Measurements from ENCODE around the gene FOXK1.

FOXK1 gene

DNA sequence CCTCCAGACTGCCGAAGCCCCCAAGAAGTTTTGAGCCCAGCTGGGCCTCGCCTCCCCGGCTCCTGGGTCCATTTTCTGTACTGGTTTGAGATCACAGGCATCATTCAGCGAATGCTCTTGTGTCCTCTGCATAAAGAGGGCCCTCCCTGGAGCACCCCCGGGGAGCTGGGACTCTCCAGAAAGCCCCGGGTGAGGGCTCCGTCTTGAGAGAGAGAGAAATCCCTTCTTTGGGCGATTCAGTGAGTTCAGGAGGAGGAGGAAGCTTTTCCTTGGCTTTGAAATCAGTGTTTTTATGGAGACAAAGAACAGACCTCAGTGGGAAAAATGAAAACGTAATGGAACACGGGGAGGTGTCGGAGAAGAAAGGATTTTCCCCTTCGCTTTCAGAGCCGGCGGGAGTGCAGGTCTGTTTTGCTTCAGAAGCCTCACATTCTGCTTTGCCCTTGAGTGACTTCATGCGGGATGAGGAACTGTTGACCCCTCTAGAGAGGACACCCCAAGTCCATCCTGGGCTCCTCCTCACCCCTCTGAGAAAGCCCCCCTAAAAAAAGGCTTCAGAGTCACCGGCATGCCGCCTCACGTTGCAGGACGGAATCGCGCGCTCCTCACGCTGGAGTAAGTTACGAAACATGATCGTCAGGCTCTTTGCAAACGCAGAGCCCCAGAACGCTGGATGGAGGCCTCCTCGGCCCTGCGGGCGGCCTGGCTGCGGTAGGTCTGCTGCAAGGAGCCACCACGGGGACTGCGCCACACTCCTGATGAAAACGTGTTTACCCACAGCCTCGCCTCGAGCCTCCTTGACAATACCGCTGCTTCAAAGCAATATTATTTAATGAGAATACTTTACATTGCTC, 84.8 kb downstream of the FOXK1 start:
- DNase-seq, result no peak

DNA sequence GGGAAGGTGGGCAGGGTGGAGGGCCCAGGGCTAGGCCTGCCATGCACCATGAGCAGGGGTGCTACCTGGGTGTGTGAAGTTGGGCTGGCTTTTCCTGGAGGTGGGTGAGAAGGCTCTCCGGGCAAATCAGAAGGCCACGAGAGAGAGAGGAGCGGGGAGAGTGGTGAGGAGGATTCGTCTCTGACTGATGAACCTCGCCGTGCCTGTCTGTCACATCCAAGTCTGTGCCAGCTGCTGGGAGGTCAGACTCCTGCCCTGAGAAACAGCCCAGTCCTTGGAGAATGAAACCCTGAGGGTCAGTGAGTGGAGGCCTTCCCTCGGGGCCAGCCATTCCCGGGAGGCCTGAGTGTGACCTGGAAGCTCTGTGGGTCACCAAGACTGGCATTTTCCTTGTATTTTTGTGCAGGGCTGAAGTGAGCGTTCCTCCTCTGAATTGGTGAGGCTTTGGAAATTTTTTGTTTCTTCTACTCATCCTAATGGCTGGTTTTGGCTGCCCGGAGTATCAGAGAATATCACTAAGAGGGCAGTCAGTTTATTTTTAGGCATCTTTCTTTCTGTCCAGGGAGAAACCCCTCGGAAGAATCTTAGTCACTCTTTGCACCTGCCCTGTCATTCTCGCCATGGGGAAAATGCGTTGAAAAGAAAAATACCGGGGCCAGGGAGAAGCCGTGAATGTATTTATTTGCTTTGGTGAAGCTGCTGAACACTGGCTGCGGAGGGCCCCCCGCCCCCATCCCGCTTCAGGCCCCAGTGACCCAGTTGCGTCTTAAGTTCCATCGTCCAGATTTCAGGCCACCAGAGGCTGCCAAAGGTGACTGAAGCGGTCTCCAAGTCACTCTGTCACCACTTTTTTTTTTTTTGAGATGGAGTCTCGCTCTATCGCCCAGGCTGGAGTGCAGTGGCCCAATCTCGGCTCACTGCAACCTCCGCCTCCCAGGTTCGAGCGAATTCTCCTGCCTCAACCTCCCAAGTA, 86.8 kb downstream of the FOXK1 start:
- DNase-seq, result no peak

DNA sequence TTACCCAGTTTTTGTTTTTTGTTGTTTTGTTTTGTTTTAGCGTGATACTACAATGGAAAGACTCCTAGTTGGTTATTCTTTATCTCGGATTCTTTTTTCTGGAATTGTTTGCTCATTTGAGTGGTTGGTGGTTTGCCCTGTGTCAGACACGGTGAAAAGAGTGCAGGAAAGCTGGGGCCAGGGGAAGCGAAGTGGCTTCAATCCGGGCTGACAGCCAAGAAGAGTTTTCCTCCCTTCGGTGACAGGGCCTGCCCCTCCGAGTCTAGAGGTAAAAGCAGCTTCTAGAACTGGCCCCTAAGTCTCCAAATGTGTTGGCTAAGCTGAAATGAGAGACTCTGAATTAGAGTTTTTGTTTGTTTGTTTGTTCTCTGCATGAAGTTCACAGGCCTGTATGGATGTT, 87.7 kb downstream of the FOXK1 start:
- no peak for DNase-seq

DNA sequence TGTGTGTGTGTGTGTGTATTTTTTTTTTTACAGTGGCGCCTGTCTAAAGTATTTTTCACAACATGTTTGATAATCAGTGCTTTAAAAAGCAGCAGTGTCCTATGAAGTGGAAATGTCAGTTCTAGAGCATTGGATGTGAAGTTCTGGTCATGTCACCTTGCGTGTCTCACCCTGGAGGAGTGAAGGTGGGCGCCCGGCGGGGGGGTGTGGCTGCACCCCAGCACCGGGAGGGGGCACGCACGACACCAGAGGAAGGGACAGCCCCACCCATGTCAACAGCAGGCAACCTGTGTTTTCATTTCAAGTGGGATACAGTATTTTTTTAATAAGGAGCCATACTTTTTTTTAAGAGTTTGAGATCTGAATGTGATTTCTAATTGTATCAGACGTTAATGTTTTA, 88.8 kb downstream of the FOXK1 start:
- DNase-seq, result no peak

DNA sequence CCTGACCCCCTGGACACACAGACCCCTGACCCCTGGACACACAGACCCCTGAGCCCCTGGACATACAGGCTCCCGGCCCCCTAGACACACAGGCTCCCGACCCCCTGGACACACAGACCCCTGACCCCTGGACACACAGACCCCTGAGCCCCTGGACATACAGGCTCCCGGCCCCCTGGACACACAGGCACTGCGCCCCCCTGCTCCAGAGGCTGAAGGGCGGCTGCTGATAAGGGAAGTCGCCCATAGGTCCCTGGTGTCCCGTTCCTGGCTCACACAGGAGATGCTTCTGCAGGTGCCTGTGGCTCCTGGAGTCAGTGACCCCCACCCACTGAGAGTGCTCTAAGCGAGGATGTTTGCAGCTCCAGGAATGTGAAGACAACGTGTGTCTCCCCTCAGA, 89.6 kb downstream of the FOXK1 start:
- no peak for DNase-seq

DNA sequence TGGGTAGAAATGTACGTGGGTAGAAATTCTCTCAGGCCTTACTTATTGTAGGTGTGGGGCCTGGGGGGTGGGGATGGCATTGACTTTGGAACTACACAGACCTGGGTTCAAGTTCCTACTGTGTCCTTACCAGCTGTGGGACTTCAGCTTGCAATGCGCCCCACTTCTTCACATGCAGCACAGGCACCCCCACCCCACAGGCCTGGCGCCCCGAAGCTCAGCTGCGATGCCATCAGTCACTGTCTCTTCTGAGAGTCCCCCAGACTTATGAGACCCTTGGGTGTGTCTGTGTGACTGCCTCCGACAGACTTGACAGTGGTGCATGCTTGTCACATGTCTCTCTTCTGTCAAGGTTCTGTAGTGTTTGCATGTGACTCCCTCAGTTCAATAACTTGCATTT, 90.2 kb downstream of the FOXK1 start:
- no peak for DNase-seq

DNA sequence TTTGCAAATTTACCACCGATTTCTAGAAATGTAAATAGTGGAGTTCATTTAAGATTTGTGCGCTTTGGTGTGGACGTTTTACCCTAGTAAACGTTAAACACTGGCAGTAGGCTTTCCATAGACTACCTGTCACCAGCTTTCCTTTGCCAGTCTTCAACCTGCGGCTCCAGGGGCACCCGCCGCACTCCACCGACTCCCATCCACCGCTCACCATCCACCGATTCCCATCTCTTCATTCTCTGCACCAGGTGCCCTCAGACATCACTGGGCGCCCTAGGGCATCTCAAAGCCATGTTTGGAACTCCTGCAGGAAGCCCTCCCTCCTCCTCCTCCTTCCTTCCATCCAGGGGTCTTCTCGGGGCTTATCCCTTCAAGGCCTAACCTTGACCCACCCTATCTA, 91.9 kb downstream of the FOXK1 start:
- no peak for DNase-seq

DNA sequence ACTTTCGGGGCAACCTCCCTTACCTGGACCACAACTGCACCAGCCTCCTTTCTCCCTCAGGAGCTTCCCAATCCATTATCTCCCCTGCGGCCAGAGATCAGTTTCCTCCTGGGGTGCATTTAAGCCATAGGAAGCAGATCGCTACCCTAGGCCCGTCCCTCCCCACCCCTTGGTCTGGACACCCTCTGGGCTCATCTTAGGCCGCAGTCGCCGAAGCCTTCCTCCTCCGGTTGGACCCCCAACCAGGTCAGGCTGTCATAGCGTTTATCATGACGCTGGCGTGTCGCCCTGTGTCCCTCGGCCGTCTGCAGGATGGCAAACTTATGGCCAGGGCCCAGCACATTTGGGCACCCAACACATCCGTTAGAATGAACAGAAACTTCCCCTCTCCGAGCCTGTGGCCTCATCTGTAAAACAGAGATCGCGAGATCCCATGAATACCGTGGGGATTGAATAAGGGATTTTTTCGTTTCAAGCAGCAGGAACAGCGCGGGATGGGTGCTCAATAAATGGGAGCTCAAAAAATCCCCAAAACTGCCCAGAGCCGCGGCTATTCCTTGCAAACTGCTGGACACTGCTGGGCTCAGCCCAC, 92.7 kb downstream of the FOXK1 start:
- peak; percentile 62 to 67 for DNase-seq

DNA sequence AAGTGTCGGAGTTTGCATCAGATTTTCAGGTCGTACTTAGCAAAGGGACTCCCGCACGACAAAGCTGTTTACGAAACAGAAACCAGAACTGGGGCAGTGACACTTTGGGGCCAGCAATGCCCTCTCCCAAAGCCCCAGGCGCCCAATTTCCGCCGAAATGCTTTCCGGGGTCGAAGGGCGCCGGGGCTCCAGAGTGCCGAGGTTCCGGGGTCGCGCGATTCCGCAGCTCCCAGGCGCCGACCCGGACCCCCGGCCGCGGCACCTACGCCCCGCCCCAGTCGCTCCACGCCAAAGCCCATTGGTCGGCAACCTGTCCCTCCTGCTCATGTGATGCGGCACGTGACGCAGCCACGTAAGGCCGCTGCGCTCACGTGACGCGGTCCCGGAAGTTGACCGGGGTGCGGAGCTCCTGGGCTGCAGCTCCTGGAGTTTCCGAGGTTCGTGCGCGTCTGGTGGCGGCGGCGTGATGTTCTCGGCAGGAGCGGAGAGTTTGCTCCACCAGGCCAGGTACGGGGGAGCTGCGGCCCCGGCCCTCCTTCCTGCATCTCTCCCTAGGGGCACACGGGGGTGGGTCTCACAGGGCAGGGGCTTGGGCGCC, 93.3 kb downstream of the FOXK1 start, which contains the start of gene AP5Z1:
Gene AP5Z1 (plus strand): TSS at position 374 of the 598 bp plus-strand sequence. CDS start 93 bp downstream, at position 467.
- peak; percentile 80 to 86 for DNase-seq

DNA sequence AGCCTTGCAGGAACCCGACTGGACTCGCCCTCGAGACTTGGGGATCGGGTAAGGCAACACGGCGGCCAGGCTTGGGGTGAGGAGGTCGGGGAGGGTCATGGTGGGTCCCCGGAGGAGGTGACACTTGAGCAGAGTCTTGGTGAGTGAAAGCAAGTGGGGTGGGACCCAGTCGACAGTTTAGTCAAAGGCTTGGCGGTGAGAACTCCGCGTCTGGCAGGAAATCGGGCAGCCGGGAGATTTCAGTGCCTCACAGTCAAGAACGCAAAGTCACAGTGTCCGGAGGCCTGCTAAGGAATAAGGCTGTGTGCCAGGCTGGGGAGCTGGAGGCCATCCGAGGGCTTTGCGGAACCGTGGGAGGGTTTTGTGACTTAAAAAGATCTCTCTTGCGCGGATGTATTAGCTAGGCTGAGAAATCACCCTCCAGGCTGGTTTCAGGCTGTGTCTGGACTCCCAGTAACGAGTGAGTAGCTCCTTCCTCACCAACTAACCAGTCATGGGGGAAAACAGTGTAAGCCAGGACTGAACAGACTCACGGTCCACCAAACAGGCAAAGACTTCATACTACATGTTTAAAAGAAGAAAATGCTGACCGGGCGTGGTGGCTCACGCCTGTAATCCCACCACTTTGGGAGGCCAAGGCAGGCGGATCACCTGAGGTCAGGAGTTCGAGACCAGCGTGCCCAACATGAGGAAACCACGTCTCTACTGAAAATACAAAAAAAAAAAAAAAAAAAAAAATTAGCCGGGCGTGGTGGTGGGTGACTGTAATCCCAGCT, 93.9 kb downstream of the FOXK1 start:
- peak; percentile 12 to 34 for DNase-seq

DNA sequence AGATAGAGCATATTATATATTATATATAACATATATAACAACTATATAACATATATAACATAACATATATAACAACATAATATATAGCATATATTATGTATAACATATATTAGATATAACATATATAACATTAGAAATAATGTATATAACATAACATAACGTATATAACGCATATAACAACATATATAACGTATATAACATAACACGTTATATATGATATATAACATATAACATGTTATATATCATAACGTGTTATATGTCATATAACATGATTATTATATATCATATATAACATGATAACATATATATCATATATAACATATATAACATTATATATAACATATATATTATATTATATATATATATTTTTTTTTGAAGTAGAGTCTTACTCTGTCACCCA, 97.0 kb downstream of the FOXK1 start:
- no peak for DNase-seq

DNA sequence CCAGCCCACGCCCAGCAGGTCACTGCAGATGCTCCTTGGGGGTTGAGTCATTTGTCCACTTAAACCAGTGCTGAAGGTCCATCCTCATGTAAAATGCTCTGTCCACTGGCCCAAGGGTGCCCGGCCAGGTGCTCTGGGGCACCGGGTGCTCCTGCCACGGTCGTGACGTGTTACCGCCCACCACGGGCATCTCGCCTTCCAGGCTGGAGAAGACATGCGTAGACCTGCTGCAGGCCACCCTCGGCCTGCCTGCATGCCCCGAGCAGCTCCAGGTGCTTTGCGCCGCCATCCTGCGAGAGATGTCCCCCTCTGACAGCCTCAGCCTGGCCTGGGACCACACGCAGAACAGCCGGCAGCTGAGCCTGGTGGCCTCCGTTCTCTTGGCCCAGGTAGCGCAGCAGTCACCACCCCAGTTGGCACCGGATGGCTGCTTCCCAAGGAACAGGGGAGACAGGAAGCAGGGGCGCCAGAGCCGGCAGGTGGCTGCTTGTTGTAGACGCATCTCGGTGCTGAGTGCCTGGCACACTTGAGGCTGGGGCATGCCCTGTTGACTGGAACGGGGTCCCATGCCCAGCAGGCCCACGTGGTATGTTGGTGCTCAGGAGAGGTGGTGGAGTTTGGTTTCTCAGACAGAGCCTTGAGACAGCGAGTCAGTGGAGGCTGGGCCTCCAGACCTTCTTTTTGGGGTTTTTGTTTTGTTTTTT, 99.4 kb downstream of the FOXK1 start:
- no peak for DNase-seq

DNA sequence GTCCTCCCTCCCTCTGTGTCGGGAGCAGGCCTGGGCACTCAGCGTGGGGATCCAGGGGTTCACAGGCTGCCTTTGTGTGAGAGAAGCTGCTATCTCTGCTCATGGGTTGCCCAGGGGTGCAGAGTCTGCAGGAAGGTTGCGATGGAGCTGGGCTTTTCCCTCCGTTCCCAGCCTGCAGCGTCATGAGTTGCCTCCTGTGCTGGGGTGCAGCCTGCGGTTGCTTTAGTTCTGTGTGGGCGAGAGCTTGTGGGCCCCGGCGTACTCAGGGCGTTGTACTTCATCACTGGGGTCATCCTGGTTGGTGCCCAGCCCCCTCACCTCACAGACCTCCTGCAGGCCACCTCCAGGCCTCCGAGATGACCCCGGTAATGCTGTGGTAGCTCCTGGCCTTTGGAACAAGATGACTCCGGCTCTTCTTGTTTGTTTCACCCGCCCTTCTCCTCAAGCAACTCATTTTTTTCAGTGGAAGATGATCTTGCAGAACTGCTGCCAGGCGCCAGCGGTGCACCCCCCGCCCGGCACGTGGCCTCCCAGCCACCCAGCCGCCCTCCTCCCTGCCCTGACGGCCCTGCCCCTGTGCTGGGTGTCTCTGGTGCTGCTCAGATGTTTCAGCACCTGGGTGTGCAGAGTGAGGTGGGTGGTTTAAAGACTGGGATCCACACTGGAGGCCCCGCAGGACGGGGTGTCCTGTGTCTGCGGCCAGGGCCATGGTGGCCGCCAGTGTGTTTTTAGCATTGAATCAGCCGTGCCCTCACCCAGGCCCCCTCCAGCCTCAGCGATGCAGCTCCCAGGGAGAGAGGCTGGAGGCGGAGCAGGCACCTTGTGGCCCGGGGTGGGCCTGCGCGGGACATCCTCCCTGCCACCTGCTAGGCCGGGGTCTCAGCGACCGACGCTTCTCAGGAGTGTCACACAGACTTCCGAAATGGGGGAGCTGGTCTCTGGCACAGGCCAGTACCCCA, 100.5 kb downstream of the FOXK1 start:
- no peak for DNase-seq

DNA sequence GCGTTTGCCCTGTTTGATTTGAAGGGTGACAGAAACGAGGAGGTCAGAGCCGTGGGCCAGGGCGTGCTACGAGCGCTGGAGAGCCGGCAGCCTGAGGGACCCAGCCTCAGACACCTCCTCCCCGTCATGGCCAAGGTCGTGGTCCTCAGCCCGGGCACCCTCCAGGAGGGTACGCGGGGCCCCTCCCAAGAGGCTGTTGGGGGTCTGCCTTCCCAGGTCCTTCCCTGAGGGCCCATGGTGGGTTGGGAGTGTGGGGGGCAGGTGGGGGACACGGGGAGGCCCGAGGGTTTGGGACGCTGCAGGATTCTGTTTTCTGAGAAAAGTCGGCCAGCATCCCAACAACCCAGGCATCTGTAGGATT, 101.2 kb downstream of the FOXK1 start:
- DNase-seq, result no peak

DNA sequence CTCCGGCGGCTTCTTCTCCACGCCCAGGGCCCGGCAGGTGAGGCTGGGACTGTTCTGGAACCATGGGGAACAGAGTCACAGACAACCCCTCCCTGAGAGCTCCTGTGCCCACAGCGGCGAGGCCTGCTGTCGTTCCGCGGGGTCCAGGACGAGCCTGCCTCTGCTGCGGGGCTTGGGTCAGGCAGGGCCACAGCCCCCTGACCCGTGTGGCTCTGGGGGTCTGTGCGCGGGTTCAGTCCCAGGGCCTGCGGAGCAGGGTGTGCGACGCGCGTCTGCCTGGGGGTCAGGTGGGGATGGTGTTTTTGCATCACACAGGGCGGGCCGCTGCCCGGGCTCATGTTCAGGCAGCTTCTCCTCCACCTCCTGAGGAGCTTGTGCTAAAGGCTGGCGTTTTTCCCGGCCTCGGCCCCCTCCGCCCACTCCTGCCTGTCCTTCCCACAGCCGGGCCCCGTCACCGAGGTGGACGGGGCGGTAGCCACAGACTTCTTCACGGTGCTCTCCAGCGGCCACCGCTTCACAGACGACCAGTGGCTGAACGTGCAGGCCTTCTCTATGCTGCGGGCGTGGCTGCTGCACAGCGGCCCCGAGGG, 101.8 kb downstream of the FOXK1 start:
- no peak for DNase-seq

DNA sequence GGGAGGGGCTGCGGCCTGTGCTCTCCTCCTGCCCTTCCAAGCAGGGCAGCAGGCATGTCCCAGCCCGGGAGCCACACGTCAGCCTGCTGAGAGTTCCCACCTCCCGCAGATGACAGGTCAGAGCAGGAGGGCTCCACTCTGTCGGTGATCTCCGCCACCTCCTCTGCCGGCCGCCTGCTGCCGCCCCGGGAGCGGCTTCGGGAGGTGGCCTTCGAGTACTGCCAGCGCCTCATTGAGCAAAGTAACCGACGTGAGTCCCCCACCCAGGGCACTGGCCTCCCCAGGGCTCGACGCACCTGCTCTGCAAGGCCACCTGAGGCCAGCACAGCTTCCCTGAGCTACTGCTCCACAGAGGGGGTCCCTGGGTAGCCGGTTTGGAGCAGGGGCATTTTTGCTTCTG, 102.7 kb downstream of the FOXK1 start:
- DNase-seq, result no peak

DNA sequence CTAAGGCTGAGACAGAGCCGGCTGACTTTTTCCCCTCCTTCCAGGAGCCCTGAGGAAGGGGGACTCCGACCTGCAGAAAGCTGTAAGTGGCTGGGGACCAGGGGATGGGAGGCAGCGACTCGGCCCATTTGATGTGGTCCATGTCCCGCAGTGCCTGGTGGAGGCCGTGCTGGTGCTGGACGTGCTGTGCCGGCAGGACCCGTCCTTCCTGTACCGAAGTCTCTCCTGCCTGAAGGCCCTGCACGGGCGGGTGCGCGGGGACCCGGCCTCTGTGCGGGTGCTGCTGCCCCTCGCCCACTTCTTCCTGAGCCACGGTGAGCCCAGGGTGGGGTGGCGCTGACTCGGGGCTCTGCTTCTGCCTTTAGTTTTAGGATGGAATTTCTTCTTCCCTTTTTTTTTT, 103.3 kb downstream of the FOXK1 start:
- DNase-seq, result no peak

DNA sequence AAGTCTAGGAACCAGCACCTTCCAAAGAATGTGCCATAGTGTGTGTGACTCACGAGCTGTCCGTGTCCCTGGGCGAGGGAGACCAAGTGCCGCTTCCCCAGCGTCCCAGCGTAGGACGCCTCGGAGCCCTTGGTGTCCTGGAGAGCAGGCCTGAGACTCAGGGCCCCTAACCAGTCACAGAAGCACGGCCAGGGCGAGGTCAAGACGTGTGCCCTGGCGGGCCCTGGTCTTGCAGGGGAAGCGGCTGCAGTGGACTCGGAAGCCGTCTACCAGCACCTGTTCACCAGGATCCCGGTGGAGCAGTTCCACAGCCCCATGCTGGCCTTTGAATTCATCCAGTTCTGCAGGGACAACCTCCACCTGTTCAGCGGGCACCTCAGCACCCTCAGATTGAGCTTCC, 103.9 kb downstream of the FOXK1 start:
- no peak for DNase-seq

DNA sequence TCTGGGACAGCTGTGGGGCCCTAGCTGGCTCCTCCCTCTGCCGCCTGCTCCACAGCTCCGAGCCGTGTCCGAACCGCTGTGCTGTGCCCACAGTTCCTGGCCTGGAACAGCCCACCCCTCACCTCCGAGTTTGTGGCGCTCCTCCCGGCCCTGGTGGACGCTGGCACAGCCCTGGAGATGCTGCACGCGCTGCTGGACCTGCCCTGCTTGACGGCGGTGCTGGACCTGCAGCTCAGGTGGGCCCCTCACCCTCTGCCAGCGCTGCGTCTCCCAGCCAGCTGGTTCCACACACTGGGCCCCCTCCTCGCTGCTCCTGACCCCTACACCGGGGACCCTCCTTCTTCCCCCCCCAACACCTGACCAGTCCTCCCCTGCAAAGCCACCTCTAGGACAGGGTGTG, 105.4 kb downstream of the FOXK1 start:
- no peak for DNase-seq
